ENCODE measurements around the gene OR14A16.

Gene OR14A16

GRCh38 chr1:247769603-247770002 is 54.3 kb downstream of the OR14A16 start:
- DNase-seq (ENCODE audit: low spot score), result no peak
